ENCODE data around the gene PPP1R12C.
"Not testable (repeated sequence)": the region's sequence is repeated elsewhere in the genome, so short reads cannot be mapped to it uniquely, and the experiment has no call there.

Gene PPP1R12C

GRCh38 chr19:55109527-55110291, 7.7 kb downstream of the PPP1R12C start:
- DNase-seq, result no peak

GRCh38 chr19:55107252-55107651, 10.2 kb downstream of the PPP1R12C start:
- DNase-seq, result not testable (repeated sequence)

- DNase-seq, result no peak
These were observed 10.8 kb downstream of the PPP1R12C start for GRCh38 chr19:55106591-55106990.

- DNase-seq, result no peak
These were observed 12.2 kb downstream of the PPP1R12C start for GRCh38 chr19:55105237-55105636.

- no peak for DNase-seq
These were observed 14.2 kb downstream of the PPP1R12C start for GRCh38 chr19:55103190-55103589.

- no peak for DNase-seq
These were observed 16.2 kb downstream of the PPP1R12C start for GRCh38 chr19:55101261-55101660.

GRCh38 chr19:55099557-55100506, 17.6 kb downstream of the PPP1R12C start:
- no peak for DNase-seq

GRCh38 chr19:55098716-55099556, 18.5 kb downstream of the PPP1R12C start:
- DNase-seq, result no peak

- DNase-seq, result peak; percentile 74
These were observed 19.3 kb downstream of the PPP1R12C start for GRCh38 chr19:55097864-55098715.

GRCh38 chr19:55096061-55096701, 21.3 kb downstream of the PPP1R12C start:
- no peak for DNase-seq

GRCh38 chr19:55095260-55096060, 22.0 kb downstream of the PPP1R12C start:
- no peak for DNase-seq

- no peak for DNase-seq
These were observed 22.8 kb downstream of the PPP1R12C start for GRCh38 chr19:55094456-55095259.

GRCh38 chr19:55092423-55093318, 24.8 kb downstream of the PPP1R12C start:
- no peak for DNase-seq

GRCh38 chr19:55091955-55092354, 25.5 kb downstream of the PPP1R12C start:
- DNase-seq, result no peak

- DNase-seq, result no peak
These were observed 26.1 kb downstream of the PPP1R12C start for GRCh38 chr19:55091126-55091910.

- DNase-seq, result no peak
These were observed 26.9 kb downstream of the PPP1R12C start for GRCh38 chr19:55090564-55090963.

- no peak for DNase-seq
These were observed 28.0 kb downstream of the PPP1R12C start for GRCh38 chr19:55089342-55089944.

Measured in MV-4-11 (cell line).